Thyroid gland (tissue), 4 donors: ENCODE data around the gene SOAT2. TPM values are rescaled to one million over a fixed set of nuclear protein-coding genes. Genes with fewer than 3 reads are reported as not detected.
A peak's percentile ranks its signal among the peaks of the same experiment; 100 is the strongest.

Experiments
- DNase-seq, 2 donors: peaks; one replicate each; pipeline ENCODE4 v3.0.0-alpha.2; 2019
- H3K27ac ChIP-seq, 3 donors: fragments of 200-600 bp; sonication (generic); 1 replicate in 2 of 3; 2 replicates in 1 of 3; pipeline ENCODE4 v1.5.1; 2016 to 2019; ENCODE audit warnings: mild to moderate bottlenecking in 1 of 3, moderate library complexity in 1 of 3
- H3K27me3 ChIP-seq: fragments of 200-600 bp; sonication (generic); one replicate; pipeline ENCODE4 v1.5.1; 2019
- H3K36me3 ChIP-seq, 2 donors: fragments of 200-600 bp; sonication (generic); one replicate each; pipeline ENCODE4 v1.5.1; 2016 to 2019
- H3K4me1 ChIP-seq, 2 donors: fragments of 200-600 bp; sonication (generic); one replicate each; pipeline ENCODE4 v1.5.1; 2017 to 2019
- H3K4me3 ChIP-seq, 3 donors: fragments of 200-600 bp; sonication (generic); replicated peaks in 1 of 3; 1 replicate in 2 of 3; 2 replicates in 1 of 3; pipeline ENCODE4 v1.5.1; 2016; ENCODE audit warnings: mild to moderate bottlenecking in 1 of 3
- H3K9me3 ChIP-seq: fragments of 200-600 bp; sonication (generic); one replicate; pipeline ENCODE4 v1.5.1; 2017
- POLR2A ChIP-seq, 2 donors: fragments of 450-650 bp; IDR thresholded peaks; one replicate each; pipeline ENCODE4 v1.6.1; 2017; ENCODE audit warnings: antibody characterized with exemption in 2 of 2, mild to moderate bottlenecking in 2 of 2, moderate library complexity in 1 of 2
- WGBS, 2 donors: methylation state at CpG; one replicate each; pipeline ENCODE4 v1.1.5; 2017; 5-methylcytosine and 5-hydroxymethylcytosine counted together
- intact Hi-C: fragments of 100-400 bp; cut with DNase I; formaldehyde crosslinking; loops from one replicate; pipeline ENCODE4 v1.15.1; 2023
- total RNA-seq, 4 donors: library from RNA; depleted of rRNA; stranded (reverse); fragments of >200 nt; gene quantifications; one replicate each; pipeline ENCODE4 v1.2.3, GENCODE V29; 2016
- TF ChIP-seq, protein P1 (sequence below), 6 experiments: fragments of 200-600 bp in 3 of 6; fragments of 450-650 bp in 3 of 6; sonication (generic) in 3 of 6; IDR thresholded peaks; one replicate each; pipeline ENCODE4 v1.5.1; 2016 to 2019; ENCODE audit warnings: antibody characterized with exemption in 6 of 6, mild to moderate bottlenecking in 2 of 6, inconsistent platforms in 1 of 6, moderate library complexity in 1 of 6

The SOAT2 gene
- total RNA-seq, 4 donors from 2014 or later: 0.40 TPM; not detected in 3

DNA sequence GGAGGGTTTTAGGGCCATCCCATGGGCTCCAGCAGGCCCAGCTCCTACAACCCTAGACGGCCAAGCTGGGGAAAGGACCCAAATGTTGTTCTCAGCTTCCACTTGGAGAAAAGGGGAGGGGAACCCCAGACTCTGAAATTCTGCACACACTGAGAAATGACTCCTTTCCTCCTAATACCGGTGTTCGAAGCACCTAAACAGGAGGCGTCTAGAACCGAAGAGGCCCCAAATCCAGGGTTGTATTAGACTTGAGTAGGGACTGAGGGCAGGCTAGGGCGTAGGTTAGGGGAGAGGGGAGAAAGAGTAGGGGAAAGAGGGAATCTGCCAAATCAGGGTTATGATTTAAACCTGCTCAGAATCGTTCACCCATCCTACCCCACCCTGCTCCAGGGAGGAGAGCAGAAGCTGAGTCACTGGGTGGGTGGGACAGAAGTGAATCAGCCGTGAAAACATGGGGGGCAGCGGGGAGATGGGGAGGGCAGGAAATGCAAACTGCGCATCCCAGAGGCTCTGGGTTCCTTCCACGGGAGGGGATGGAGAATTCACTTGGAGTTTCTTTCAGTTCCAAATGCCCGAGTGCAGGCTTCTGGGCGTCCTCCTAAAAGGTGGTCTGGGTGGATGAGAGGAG is 4.8 kb upstream of the SOAT2 start:
- H3K27me3 ChIP-seq: no peaks in the 10 kb centered on the region
- no peaks in the 10 kb centered on the region for H3K9me3 ChIP-seq
- WGBS, 2 donors: 48 to 63% methylated on average over 13 of the region's 13 CpGs
- no peaks in the 10 kb centered on the region for H3K36me3 ChIP-seq
- peak overlapping the region in 1 of 3 donors; percentile 40 for H3K4me3 ChIP-seq
- no peak for DNase-seq
- peak overlapping the region; percentile 26 to 76 (median 72) for H3K27ac ChIP-seq
- intact Hi-C loops: no loop called here
- peaks cover 13 to 34% of the 10 kb centered on the region in 2 donors for H3K4me1 ChIP-seq
- no peak for TF ChIP-seq POLR2A (IDR thresholded peaks at IDR 0.05)
- TF ChIP-seq, protein P1, sequence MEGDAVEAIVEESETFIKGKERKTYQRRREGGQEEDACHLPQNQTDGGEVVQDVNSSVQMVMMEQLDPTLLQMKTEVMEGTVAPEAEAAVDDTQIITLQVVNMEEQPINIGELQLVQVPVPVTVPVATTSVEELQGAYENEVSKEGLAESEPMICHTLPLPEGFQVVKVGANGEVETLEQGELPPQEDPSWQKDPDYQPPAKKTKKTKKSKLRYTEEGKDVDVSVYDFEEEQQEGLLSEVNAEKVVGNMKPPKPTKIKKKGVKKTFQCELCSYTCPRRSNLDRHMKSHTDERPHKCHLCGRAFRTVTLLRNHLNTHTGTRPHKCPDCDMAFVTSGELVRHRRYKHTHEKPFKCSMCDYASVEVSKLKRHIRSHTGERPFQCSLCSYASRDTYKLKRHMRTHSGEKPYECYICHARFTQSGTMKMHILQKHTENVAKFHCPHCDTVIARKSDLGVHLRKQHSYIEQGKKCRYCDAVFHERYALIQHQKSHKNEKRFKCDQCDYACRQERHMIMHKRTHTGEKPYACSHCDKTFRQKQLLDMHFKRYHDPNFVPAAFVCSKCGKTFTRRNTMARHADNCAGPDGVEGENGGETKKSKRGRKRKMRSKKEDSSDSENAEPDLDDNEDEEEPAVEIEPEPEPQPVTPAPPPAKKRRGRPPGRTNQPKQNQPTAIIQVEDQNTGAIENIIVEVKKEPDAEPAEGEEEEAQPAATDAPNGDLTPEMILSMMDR (IDR thresholded peaks at IDR 0.05): no peak

DNA sequence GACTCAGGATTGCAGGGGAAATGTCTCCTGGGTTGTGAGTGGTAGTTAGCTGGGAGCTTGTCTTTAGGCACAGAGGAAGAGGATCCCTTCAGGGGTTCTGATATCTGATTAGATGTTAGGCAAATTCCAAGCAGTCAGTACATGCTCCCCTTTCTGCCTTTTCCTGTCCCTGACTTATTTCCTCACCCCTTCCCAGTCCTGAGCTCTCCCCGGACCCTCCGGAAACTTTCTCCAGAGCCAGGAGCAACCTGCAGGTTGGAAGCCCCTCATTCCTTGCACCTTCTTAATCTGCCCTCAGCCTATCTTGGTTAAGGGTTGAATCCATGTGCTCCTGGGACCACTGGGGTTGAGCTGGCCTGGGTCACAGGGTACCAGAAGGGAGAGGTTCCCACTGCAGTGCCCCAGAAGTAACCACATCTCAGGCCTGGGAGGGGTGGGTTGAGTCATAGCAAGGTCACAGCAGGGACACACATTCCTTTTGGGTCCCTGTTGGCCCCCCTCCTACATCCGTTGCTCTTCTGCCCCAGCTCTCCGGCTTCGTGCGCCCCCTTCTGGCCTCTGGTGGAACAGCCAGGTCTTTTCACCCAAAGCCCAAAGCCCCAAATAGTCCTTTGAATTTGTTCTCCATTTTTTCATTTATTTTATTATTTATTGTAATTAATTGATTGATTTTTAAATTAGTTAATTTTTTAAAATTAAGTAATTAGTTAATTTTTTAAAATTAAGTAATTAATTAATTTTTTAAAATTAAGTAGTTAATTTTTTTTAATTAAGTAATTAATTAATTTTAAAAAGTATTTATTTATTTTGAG is 4.0 kb upstream of the SOAT2 start:
- Histone ChIP-seq H3K4me3 (no peak overlapping the region), H3K27ac (peak overlapping the region; percentile 26 to 76 (median 72)), H3K4me1 (peaks cover 13 to 34% of the 10 kb centered on the region in 2 donors), H3K27me3 (no peaks in the 10 kb centered on the region), H3K36me3 (no peaks in the 10 kb centered on the region), H3K9me3 (no peaks in the 10 kb centered on the region)
- WGBS, 2 donors: 23 to 25% methylated on average over 6 of the region's 6 CpGs
- peak; percentile 85 to 86 for DNase-seq
- TF ChIP-seq POLR2A (IDR thresholded peaks at IDR 0.05): no peak
- TF ChIP-seq, protein P1 (IDR thresholded peaks at IDR 0.05): peak; percentile 86 to 98 (median 96)
- intact Hi-C loops: no loop called here

DNA sequence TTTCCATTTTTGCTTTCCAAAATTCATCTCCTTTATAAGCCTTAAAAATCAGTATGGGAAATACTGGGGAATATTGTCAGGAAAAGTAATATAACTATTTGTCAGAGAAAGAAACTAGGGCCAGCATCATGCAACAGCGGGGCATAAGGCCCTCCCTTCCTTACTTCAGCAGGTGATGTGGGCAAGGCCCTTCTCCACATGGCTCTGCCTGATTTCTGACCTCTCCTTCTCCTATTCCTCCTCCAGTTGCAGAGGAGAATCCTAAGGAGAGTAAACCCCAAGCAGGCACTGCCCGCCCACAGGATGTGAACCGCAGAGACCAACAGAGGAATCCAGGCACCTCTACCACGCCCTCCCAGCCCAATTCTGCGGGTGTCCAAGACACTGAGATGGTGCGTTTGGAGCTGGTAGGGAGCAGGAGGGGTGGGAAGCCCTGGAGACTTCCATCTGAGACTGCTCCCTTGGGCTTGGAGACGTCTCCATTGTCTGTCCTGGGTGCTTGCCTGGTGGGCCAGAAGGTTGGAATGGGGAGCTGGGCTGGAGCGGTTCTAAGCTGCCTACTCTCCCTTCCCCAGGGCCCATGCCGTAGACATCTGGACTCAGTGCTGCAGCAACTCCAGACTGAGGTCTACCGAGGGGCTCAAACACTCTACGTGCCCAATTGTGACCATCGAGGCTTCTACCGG is 2.7 kb upstream of the SOAT2 start:
- Histone ChIP-seq H3K27me3 (no peaks in the 10 kb centered on the region), H3K27ac (no peak overlapping the region), H3K4me1 (peaks cover 13 to 34% of the 10 kb centered on the region in 2 donors), H3K4me3 (no peak overlapping the region), H3K36me3 (no peaks in the 10 kb centered on the region), H3K9me3 (no peaks in the 10 kb centered on the region)
- no peak for TF ChIP-seq POLR2A (IDR thresholded peaks at IDR 0.05)
- TF ChIP-seq, protein P1 (IDR thresholded peaks at IDR 0.05): no peak
- intact Hi-C loops: no loop called here
- no peak for DNase-seq
- WGBS, 2 donors: 80 to 81% methylated on average over 9 to 12 of the region's 13 CpGs

DNA sequence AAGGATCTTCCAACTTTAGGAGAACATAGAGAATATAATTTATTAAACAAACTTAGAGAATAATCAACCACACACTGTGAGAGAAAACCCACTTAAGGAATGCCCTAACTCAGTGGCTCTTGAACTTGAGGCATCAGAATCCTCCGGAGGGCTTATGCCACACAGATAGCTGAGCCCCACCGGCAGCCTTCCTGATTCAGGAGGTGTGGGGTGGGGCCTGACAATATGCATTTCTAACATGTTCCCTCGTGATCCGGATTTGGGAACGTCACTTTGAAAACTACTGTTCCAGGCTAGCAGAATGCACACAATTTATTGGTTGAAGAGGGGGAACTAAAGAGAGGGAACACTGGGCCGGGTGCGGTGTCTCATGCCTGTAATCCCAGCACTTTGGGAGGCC is 2.0 kb upstream of the SOAT2 start:
- TF ChIP-seq, protein P1 (IDR thresholded peaks at IDR 0.05): no peak
- no peak for TF ChIP-seq POLR2A (IDR thresholded peaks at IDR 0.05)
- WGBS, 2 donors: 84 to 90% methylated on average over 7 of the region's 7 CpGs
- Histone ChIP-seq H3K4me3 (no peak overlapping the region), H3K27ac (no peak overlapping the region), H3K9me3 (no peaks in the 10 kb centered on the region), H3K4me1 (peaks cover 13 to 29% of the 10 kb centered on the region in 2 donors), H3K36me3 (no peaks in the 10 kb centered on the region), H3K27me3 (no peaks in the 10 kb centered on the region)
- intact Hi-C loops: no loop called here
- no peak for DNase-seq
